Activated T-cell treated with anti-CD3 and anti-CD28 coated beads, Interleukin-2, amount 50 U/mL, for 72 hours (primary cell): ENCODE data around the gene DDR1. TPM values are rescaled to one million over a fixed set of nuclear protein-coding genes. Genes with fewer than 3 reads are reported as not detected.

Experiments
- ATAC-seq, 2 donors: fragments of 150-1000 bp; cut with Tn5 transposase; replicated peaks in 1 of 2; 2 replicates each; pipeline ENCODE4 v1.10.0; 2021; ENCODE audit warnings: moderate library complexity in 2 of 2, mild to moderate bottlenecking in 1 of 2
- DNase-seq, 2 donors: peaks; one replicate each; pipeline ENCODE4 v3.0.0; 2021 to 2022; ENCODE audit warnings: mixed read lengths in 1 of 2
- H3K27ac Mint-ChIP-seq: one replicate; pipeline ENCODE4 v1.8.0; 2022; ENCODE audit warnings: mild to moderate bottlenecking, moderate library complexity, mixed read lengths
- H3K27me3 Mint-ChIP-seq: one replicate; pipeline ENCODE4 v1.8.0; 2022; ENCODE audit warnings: low read depth, mixed read lengths
- H3K36me3 Mint-ChIP-seq, 2 donors: one replicate each; pipeline ENCODE4 v1.8.0; 2022; ENCODE audit warnings: mixed read lengths in 2 of 2, mild to moderate bottlenecking in 1 of 2; ENCODE audit not compliant: insufficient read depth in 2 of 2
- H3K4me1 Mint-ChIP-seq: one replicate; pipeline ENCODE4 v1.8.0; 2022; ENCODE audit warnings: low read depth, mixed read lengths
- H3K4me3 Mint-ChIP-seq, 2 donors: one replicate each; pipeline ENCODE4 v1.8.0; 2022; ENCODE audit warnings: mild to moderate bottlenecking in 2 of 2, mixed read lengths in 2 of 2, moderate library complexity in 2 of 2
- H3K9me3 Mint-ChIP-seq, 2 donors: one replicate each; pipeline ENCODE4 v1.8.0; 2022; ENCODE audit warnings: mixed read lengths in 2 of 2
- total RNA-seq, 2 donors: library from RNA; stranded (reverse); gene quantifications; one replicate each; pipeline ENCODE4 v1.2.3, GENCODE V29; 2022

DDR1 gene
- total RNA-seq, 2 donors from 2014 or later = 9.4 to 11.6 TPM

DNA sequence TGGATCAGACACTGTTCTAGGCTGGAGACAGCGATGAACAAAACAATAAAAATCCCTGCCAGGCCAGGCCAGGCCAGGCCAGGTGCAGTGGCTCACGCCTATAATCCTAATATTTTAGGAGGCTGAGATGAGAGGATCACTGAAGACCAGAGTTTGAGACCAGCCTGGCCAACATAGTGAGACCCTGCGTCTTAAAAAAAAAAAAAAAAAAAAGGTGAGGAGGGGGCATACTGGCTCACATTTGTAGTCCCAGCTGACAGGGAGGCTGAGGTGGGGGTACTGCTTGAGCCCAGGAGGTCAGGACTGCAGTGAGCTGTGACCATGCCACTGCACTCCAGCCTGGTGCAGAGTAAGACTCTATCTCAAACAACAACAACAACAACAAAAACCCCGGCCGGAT is 61.0 kb downstream of the DDR1 start:
- Mint-ChIP-seq H3K9me3 (peaks cover 6 to 7% of the 10 kb centered on the region in 2 donors), H3K27me3 (peaks cover 94% of the 10 kb centered on the region), H3K36me3 (peaks cover 0 to 4% of the 10 kb centered on the region in 2 donors), H3K4me3 (no peak overlapping the region), H3K27ac (no peak overlapping the region), H3K4me1 (peaks cover 10% of the 10 kb centered on the region)
- no peak for ATAC-seq
- no peak for DNase-seq

DNA sequence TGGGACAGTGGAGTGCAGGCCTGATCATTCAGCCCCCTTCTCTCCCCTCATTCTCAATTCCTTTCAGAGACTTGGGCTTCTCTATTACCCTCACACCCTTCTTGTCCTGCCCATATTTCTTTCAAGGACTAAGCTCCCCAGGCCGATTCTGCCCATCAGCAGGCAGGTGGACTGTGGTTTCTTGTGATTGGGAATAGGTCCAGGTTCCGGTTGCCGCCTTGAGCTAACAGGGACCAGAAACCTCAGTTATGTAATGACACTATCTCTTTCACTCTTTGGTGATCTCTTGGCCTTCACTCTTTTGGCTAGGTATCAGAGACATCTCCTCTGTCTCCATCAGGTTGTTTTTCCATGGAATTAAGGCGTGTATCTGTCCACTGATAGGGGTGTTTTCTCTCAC is 62.9 kb downstream of the DDR1 start:
- Mint-ChIP-seq H3K27ac (no peak overlapping the region), H3K9me3 (peaks cover 9 to 15% of the 10 kb centered on the region in 2 donors), H3K4me3 (no peak overlapping the region), H3K27me3 (peaks cover 96% of the 10 kb centered on the region), H3K36me3 (peaks cover 2 to 4% of the 10 kb centered on the region in 2 donors), H3K4me1 (peaks cover 19% of the 10 kb centered on the region)
- no peak for ATAC-seq
- no peak for DNase-seq

DNA sequence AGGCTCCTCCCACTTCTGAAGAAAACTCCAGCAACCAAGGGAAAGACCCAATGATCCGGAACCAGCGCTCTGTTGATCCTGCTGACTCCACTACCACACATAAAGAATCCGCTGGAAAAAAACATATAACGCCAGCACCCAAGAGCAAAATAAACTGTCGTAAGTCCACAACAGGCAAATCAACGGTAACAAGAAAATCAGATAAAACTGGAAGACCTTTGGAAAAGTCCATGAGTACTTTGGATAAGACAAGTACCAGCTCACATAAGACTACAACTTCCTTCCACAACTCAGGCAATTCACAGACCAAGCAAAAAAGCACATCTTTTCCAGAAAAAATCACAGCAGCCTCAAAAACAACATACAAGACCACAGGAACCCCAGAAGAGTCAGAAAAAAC is 64.5 kb downstream of the DDR1 start:
- peaks cover 14% of the 10 kb centered on the region for H3K4me1 Mint-ChIP-seq
- peaks cover 96% of the 10 kb centered on the region for H3K27me3 Mint-ChIP-seq
- peaks cover 2 to 4% of the 10 kb centered on the region in 2 donors for H3K36me3 Mint-ChIP-seq
- H3K4me3 Mint-ChIP-seq = no peak overlapping the region
- H3K9me3 Mint-ChIP-seq = peaks cover 9 to 15% of the 10 kb centered on the region in 2 donors
- no peak overlapping the region for H3K27ac Mint-ChIP-seq
- DNase-seq (no peak), ATAC-seq (no peak)

Other genes starting within 250 kb of the DDR1 start
- 10 to 100 TPM; 25.8 to 36.0 TPM for gene C6orf136, start 237.4 kb upstream of the DDR1 start, total RNA-seq
- 10 to 100 TPM; 39.2 to 43.0 TPM for gene DHX16, start 211.5 kb upstream of the DDR1 start, total RNA-seq
- 100 to 1,000 TPM; 179 to 200 TPM for gene PPP1R18, start 197.9 kb upstream of the DDR1 start, total RNA-seq
- gene NRM, start 193.5 kb upstream of the DDR1 start, total RNA-seq = 10 to 100 TPM; 26.9 to 29.6 TPM
- 100 to 1,000 TPM; 102 to 127 TPM for gene MDC1, start 167.2 kb upstream of the DDR1 start, total RNA-seq
- 100 to 1,000 TPM; 668 to 724 TPM for gene TUBB, start 164.2 kb upstream of the DDR1 start, total RNA-seq
- gene FLOT1, start 141.8 kb upstream of the DDR1 start, total RNA-seq = 100 to 1,000 TPM; 293 to 319 TPM
- gene IER3, start 140.0 kb upstream of the DDR1 start, total RNA-seq = 100 to 1,000 TPM; 174 to 197 TPM
- gene GTF2H4, start 23.7 kb downstream of the DDR1 start, total RNA-seq = 10 to 100 TPM; 43.5 to 46.9 TPM
- gene VARS2, start 29.7 kb downstream of the DDR1 start, total RNA-seq = 10 to 100 TPM; 47.3 to 54.9 TPM
- under 1 TPM in 1 of 2 donors, not detected in 1; 0.31 TPM for gene SFTA2, start 47.7 kb downstream of the DDR1 start, total RNA-seq
- under 1 TPM in 1 of 2 donors, not detected in 1; 0.09 TPM for gene MUCL3, start 56.5 kb downstream of the DDR1 start, total RNA-seq
- not detected for gene MUC21, start 99.2 kb downstream of the DDR1 start, total RNA-seq
- gene MUC22, start 126.0 kb downstream of the DDR1 start, total RNA-seq = not detected
- gene C6orf15, start 228.1 kb downstream of the DDR1 start, total RNA-seq = not detected
- under 1 TPM in 1 of 2 donors, not detected in 1; 0.67 TPM for gene PSORS1C1, start 230.3 kb downstream of the DDR1 start, total RNA-seq
- gene CDSN, start 235.9 kb downstream of the DDR1 start, total RNA-seq = not detected